NCI-H226 (cell line): ENCODE results near the gene ZNF641.

ENCODE experiments used
- DNase-seq: peaks from one replicate; pipeline ENCODE4 v3.0.0-alpha.2; 2015

The ZNF641 gene

DNA sequence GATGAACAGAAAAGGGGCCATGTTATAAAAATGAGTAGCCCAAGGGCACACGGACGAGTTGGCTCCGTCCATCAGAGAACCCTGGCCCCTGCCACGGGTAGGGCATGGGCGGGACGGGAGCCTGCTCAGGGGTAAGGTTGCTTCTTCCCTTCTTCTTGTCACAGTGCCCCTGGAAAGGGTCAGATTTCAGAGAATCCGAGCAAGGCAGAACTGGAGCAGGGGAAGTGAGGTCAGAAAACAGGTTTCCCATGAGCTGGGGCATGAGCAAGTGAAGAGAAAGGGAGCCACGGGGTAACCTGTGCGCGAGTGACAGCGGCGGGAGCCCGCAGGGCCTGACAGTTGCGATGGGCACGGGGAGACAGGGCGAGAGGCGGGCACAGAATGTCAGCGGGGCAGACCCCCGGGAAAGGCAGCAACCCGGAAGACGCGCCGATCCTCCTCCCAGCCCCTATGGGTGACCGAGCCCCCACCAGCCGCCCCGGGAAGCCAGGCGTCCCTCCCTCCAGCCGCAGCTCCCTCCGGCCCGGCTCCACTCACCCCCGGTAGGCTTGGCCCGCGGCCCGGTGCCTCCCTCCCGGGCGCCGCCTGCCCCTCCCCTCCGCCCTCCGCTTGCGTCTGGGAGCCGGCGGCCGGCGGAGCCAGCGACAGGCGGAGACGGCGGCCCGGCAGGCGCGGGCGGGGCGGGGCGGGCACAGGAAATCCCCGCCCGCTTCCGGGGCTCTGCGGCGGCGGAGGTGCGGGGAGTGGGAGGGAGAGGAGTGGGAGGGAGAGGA lies at the start of gene ZNF641:
Gene ZNF641, minus strand, starts transcription at position 671 of the 773 bp plus-strand sequence. CDS start 2,829 bp downstream, outside the sequence.
- peak; percentile 88 for DNase-seq

DNA sequence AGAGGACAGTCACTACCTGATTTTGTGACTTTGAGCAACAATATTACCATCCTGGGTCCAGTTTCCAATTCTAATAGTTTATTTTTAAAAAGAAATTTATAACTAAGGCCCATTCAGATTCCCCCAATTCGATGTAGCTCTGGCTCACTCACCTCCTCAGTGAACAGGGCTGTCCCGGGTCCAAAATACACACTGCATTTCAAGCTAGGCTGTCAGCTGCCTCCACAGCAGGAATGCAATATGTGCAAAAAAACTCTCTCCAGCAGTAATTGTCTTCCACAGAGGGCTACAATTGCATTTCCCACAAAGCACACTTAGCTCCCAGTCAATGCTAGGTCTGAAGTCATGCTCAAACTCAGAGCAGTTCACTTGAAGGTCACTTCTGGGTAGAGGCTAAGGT lies 39.3 kb upstream of the ZNF641 start:
- DNase-seq = no peak

- no peak for DNase-seq
These were observed 38.7 kb upstream of the ZNF641 start for GRCh38 chr12:48389409-48389808.

- DNase-seq = peak; percentile 89
These were observed 38.2 kb upstream of the ZNF641 start for GRCh38 chr12:48388938-48389337.

DNA sequence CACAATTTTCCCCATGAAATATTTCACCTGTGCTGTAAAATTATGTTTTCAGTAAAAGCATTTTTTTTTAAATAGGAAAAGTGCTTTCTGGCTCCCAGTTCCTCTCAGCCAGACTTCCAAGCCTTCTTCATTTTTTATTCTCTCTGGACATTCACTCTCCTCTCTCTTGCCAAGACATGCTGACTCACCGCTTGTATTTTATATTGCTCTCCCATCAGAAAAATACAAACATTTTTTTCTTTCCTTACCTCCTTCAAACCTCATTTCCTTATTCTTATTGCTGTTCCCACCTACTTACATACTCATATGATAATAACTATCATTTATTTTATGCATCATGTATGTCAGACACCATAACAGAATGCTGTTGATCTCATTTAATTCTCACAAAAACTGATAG lies 37.7 kb upstream of the ZNF641 start:
- DNase-seq = peak; percentile 76

GRCh38 chr12:48380596-48380995 lies 29.9 kb upstream of the ZNF641 start:
- DNase-seq = no peak

DNA sequence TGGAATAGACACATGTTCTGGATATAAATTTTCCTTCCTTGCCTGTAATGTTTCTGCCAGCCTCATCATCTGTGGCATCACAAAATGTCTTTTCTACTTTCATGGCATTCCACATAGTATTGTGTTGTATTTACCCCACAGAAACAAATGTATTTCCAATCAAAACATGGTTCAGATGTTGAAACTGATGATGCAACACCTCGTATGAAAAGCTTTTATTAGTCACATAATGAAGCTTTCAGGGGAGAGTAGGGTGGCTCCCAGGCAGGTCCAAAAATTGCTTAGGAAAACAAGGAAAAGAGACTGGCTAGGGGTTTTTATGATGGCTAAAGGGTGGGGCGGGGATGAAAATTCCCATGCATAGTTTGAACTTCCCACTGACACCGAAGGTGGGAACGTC lies 29.1 kb upstream of the ZNF641 start:
- no peak for DNase-seq

DNA sequence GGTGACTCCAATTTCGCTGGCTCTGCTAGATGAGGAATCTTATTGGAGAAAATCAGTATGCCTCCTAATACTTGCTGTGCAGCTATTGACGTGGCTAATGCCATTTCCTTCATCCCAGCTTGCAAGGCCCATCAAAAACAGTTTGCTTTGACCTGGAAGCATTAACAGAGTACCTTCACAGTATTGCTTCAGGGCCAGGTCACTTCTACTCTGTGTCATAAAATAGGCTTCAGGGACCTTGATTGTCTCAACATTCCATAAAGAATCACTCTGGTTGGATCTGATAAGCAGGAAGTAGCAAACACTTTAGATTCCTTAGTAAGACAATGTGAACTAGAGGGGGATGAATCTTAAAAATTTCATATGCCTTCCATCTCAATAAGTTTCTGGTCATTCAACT lies 26.9 kb upstream of the ZNF641 start:
- no peak for DNase-seq

- no peak for DNase-seq
These were observed 23.4 kb upstream of the ZNF641 start for GRCh38 chr12:48374164-48374563.

DNA sequence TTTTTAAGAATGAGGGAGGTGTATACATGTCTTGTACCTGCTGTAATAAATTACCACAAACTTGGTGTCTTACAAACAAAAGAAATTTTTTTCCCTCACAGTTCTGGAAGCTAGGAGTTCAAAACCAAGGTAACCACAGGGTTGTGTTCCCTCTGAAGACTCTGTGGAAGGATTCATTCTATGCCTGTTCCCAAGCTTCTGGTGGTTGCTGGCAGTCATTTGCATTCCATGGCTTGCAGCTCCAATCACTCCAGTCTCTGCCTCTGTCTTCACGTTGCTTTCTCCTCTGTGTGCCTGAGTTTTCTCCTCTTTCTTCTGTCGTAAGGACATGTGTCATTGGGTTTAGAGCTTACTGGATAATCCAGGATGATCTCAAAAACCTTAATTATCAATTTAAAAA lies 15.4 kb upstream of the ZNF641 start:
- DNase-seq = no peak

- DNase-seq = no peak
These were observed 11.1 kb upstream of the ZNF641 start for GRCh38 chr12:48361664-48362339.

- DNase-seq = no peak
These were observed 8.3 kb upstream of the ZNF641 start for GRCh38 chr12:48358937-48359513.

- peak; percentile 61 for DNase-seq
These were observed 5.5 kb upstream of the ZNF641 start for GRCh38 chr12:48356041-48356768.

- DNase-seq = peak; percentile 37
These were observed 1.5 kb upstream of the ZNF641 start for GRCh38 chr12:48352157-48352760.

- peak; percentile 97 for DNase-seq
These were observed 446 bp upstream of the ZNF641 start for GRCh38 chr12:48351022-48351708.

- peak; percentile 17 for DNase-seq
These were observed 1.2 kb downstream of the ZNF641 start for GRCh38 chr12:48349471-48349870.

- DNase-seq = no peak
These were observed 7.7 kb downstream of the ZNF641 start for GRCh38 chr12:48342980-48343379.

GRCh38 chr12:48340943-48341342 lies 9.8 kb downstream of the ZNF641 start:
- no peak for DNase-seq

- DNase-seq = no peak
These were observed 11.1 kb downstream of the ZNF641 start for GRCh38 chr12:48339442-48340117.

- no peak for DNase-seq
These were observed 14.2 kb downstream of the ZNF641 start for GRCh38 chr12:48336564-48336963.

DNA sequence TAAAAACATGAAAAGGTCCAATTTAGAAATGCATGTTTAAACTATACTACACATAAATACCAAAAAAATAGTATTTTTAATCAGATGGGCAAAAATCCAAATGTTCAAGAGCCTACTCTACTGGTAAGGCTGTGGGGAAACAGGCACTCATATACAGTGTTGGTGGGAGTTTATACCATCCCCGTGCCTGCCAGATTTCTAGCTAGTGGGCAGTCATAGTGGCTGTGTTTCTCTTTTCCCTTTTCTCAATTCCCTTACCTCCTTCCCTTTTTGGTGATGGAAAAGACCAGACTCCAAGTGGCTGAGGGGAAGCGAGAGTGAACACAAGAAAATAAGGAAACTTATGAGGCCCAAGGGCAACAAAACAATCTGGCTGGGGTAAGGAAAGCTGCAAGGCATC lies 14.7 kb downstream of the ZNF641 start:
- DNase-seq = no peak

GRCh38 chr12:48334808-48335207 lies 15.9 kb downstream of the ZNF641 start:
- DNase-seq = no peak
